Ovary (tissue), 3 donors: ENCODE data around the gene UAP1L1.

ENCODE experiments used
- CTCF ChIP-seq, 3 donors: fragments of 450-650 bp in 2 of 3; fragments of 200-600 bp in 1 of 3; IDR thresholded peaks; one replicate each; pipeline versions ENCODE4 v1.5.1 to v1.8.0; 2016 to 2022; ENCODE audit warnings: antibody characterized with exemption in 3 of 3, mild to moderate bottlenecking in 1 of 3
- EP300 ChIP-seq: sonication (generic); formaldehyde crosslinking; IDR thresholded peaks from one replicate; pipeline ENCODE4 v1.6.1; 2017; ENCODE audit warnings: antibody characterized with exemption
- donor health status: DM: no; HTN: no; CAD: no.

GRCh38 chr9:137077010-137077747, at the start of gene UAP1L1:
- TF ChIP-seq CTCF (IDR thresholded peaks at IDR 0.05) (no peak), EP300 (no peak)
